Astrocyte (in vitro differentiated cells and primary cell): ENCODE data around the gene GTF2F1. TPM values are rescaled to one million over a fixed set of nuclear protein-coding genes. Genes with fewer than 3 reads are reported as not detected.
"Not testable (repeated sequence)": the region's sequence is repeated elsewhere in the genome, so short reads cannot be mapped to it uniquely, and the experiment has no call there.

Source experiments
- DNase-seq: peaks from one replicate; pipeline ENCODE4 v3.0.0-alpha.2; 2010; ENCODE audit warnings: low read depth
- FAIRE-seq: peaks from 2 replicates; lab custom pipeline; 2011; peaks lifted over from hg19 to GRCh38; lab: Jason Lieb, UNC
- H2AFZ ChIP-seq: 2 replicates; pipeline ENCODE4 v1.6.0; 2012; ENCODE audit warnings: low read depth, low read length, inconsistent platforms
- H3K27ac ChIP-seq: 2 replicates; pipeline ENCODE4 v1.5.1; 2011; ENCODE audit warnings: low read depth, low read length, inconsistent platforms
- H3K27me3 ChIP-seq: 2 replicates; pipeline ENCODE4 v1.6.0; 2011; ENCODE audit warnings: low read length, inconsistent platforms; ENCODE audit not compliant: insufficient read depth
- H3K36me3 ChIP-seq: 2 replicates; pipeline ENCODE4 v1.5.1; 2011; ENCODE audit warnings: low read length, inconsistent platforms; ENCODE audit not compliant: insufficient read depth
- H3K4me1 ChIP-seq: 2 replicates; pipeline ENCODE4 v1.5.1; 2011; ENCODE audit warnings: low read length, inconsistent platforms; ENCODE audit not compliant: insufficient read depth
- H3K4me2 ChIP-seq: 2 replicates; pipeline ENCODE4 v1.6.0; 2012; ENCODE audit warnings: low read length, inconsistent platforms
- H3K4me3 ChIP-seq: 2 replicates; pipeline ENCODE4 v1.5.1; 2011; ENCODE audit warnings: low read depth, mild to moderate bottlenecking, low read length, inconsistent platforms; ENCODE audit not compliant: insufficient read depth
- H3K79me2 ChIP-seq: 2 replicates; pipeline ENCODE4 v1.6.0; 2012; ENCODE audit warnings: mild to moderate bottlenecking, low read length, inconsistent platforms; ENCODE audit not compliant: insufficient read depth
- H3K9ac ChIP-seq: 2 replicates; pipeline ENCODE4 v1.6.0; 2012; ENCODE audit warnings: mild to moderate bottlenecking, low read length, inconsistent platforms
- H3K9me3 ChIP-seq: 2 replicates; pipeline ENCODE4 v1.5.1; 2012; ENCODE audit warnings: low read depth, mild to moderate bottlenecking, low read length, inconsistent platforms; ENCODE audit not compliant: insufficient read depth
- H4K20me1 ChIP-seq: 2 replicates; pipeline ENCODE4 v1.6.0; 2012; ENCODE audit warnings: low read length, inconsistent platforms; ENCODE audit not compliant: insufficient read depth
- H3K27ac Mint-ChIP-seq: one replicate; pipeline ENCODE4 v1.8.0; 2021; ENCODE audit warnings: mild to moderate bottlenecking, mixed read lengths; ENCODE audit not compliant: unreplicated experiment
- H3K27me3 Mint-ChIP-seq: one replicate; pipeline ENCODE4 v1.8.0; 2021; ENCODE audit warnings: low read depth, mixed read lengths; ENCODE audit not compliant: unreplicated experiment
- H3K36me3 Mint-ChIP-seq: one replicate; pipeline ENCODE4 v1.8.0; 2021; ENCODE audit warnings: low read depth, mixed read lengths; ENCODE audit not compliant: unreplicated experiment
- H3K4me1 Mint-ChIP-seq: one replicate; pipeline ENCODE4 v1.8.0; 2021; ENCODE audit warnings: low read depth, mixed read lengths; ENCODE audit not compliant: unreplicated experiment
- H3K4me3 Mint-ChIP-seq: one replicate; pipeline ENCODE4 v1.8.0; 2021; ENCODE audit warnings: mild to moderate bottlenecking, moderate library complexity, mixed read lengths; ENCODE audit not compliant: unreplicated experiment
- H3K9me3 Mint-ChIP-seq: one replicate; pipeline ENCODE4 v1.8.0; 2021; ENCODE audit warnings: mild to moderate bottlenecking, mixed read lengths; ENCODE audit not compliant: unreplicated experiment
- CTCF ChIP-seq: IDR thresholded peaks from 2 replicates; pipeline ENCODE4 v1.5.1; 2011; ENCODE audit warnings: low read depth, mild to moderate bottlenecking, inconsistent platforms, low read length, moderate library complexity; ENCODE audit not compliant: insufficient read depth
- EZH2 ChIP-seq: IDR thresholded peaks from 2 replicates; pipeline ENCODE4 v1.6.1; 2012; ENCODE audit warnings: mild to moderate bottlenecking, low read length, inconsistent platforms; ENCODE audit not compliant: insufficient read depth
- total RNA-seq: library from RNA; stranded (reverse); gene quantifications from 2 replicates; pipeline ENCODE4 v1.2.1, GENCODE V29; 2021

The GTF2F1 gene
- total RNA-seq, 1 donor from 2014 or later, result 92.3 TPM

GRCh38 chr19:6433165-6433564, 40.2 kb upstream of the GTF2F1 start:
- Histone ChIP-seq H3K79me2 (no peaks in the 10 kb centered on the region), H3K4me3 (no peak overlapping the region), H4K20me1 (no peaks in the 10 kb centered on the region), H3K4me1 (no peaks in the 10 kb centered on the region), H3K4me2 (no peak overlapping the region), H2AFZ (no peak overlapping the region), H3K9me3 (no peaks in the 10 kb centered on the region), H3K27me3 (no peaks in the 10 kb centered on the region), H3K9ac (no peak overlapping the region), H3K36me3 (no peaks in the 10 kb centered on the region), H3K27ac (no peak overlapping the region)
- no peak overlapping the region for H3K4me3 Mint-ChIP-seq
- TF ChIP-seq CTCF (no peak), EZH2 (no peak)
- peaks cover 2% of the 10 kb centered on the region for H3K9me3 Mint-ChIP-seq
- no peak for DNase-seq
- H3K27me3 Mint-ChIP-seq, result no peaks in the 10 kb centered on the region
- peaks cover 2% of the 10 kb centered on the region for H3K36me3 Mint-ChIP-seq
- H3K4me1 Mint-ChIP-seq, result no peaks in the 10 kb centered on the region
- no peak overlapping the region for H3K27ac Mint-ChIP-seq
- FAIRE-seq, result no peak

GRCh38 chr19:6431891-6432290, 38.9 kb upstream of the GTF2F1 start:
- no peak overlapping the region for H3K4me3 Mint-ChIP-seq
- no peaks in the 10 kb centered on the region for H3K27me3 Mint-ChIP-seq
- H3K36me3 Mint-ChIP-seq, result no peaks in the 10 kb centered on the region
- Histone ChIP-seq H3K36me3 (no peaks in the 10 kb centered on the region), H3K27ac (no peak overlapping the region), H3K9ac (no peak overlapping the region), H3K4me2 (no peak overlapping the region), H3K4me1 (no peaks in the 10 kb centered on the region), H3K4me3 (no peak overlapping the region), H4K20me1 (no peaks in the 10 kb centered on the region), H3K79me2 (no peaks in the 10 kb centered on the region), H3K9me3 (no peaks in the 10 kb centered on the region), H3K27me3 (no peaks in the 10 kb centered on the region), H2AFZ (no peak overlapping the region)
- H3K9me3 Mint-ChIP-seq, result peaks cover 2% of the 10 kb centered on the region
- DNase-seq, result no peak
- TF ChIP-seq CTCF (no peak), EZH2 (no peak)
- no peaks in the 10 kb centered on the region for H3K4me1 Mint-ChIP-seq
- no peak overlapping the region for H3K27ac Mint-ChIP-seq
- no peak for FAIRE-seq

- Histone ChIP-seq H3K4me1 (no peaks in the 10 kb centered on the region), H3K9me3 (peaks cover 4% of the 10 kb centered on the region), H3K36me3 (no peaks in the 10 kb centered on the region), H3K79me2 (no peaks in the 10 kb centered on the region), H3K9ac (no peak overlapping the region), H3K27ac (no peak overlapping the region), H3K4me2 (no peak overlapping the region), H4K20me1 (no peaks in the 10 kb centered on the region), H3K27me3 (no peaks in the 10 kb centered on the region), H3K4me3 (no peak overlapping the region), H2AFZ (no peak overlapping the region)
- no peaks in the 10 kb centered on the region for H3K27me3 Mint-ChIP-seq
- no peak for FAIRE-seq
- H3K4me3 Mint-ChIP-seq, result no peak overlapping the region
- peaks cover 5% of the 10 kb centered on the region for H3K9me3 Mint-ChIP-seq
- no peak overlapping the region for H3K27ac Mint-ChIP-seq
- no peaks in the 10 kb centered on the region for H3K4me1 Mint-ChIP-seq
- TF ChIP-seq EZH2 (no peak), CTCF (no peak)
- no peak for DNase-seq
- H3K36me3 Mint-ChIP-seq, result no peaks in the 10 kb centered on the region
Observed at GRCh38 chr19:6429419-6430221, 36.7 kb upstream of the GTF2F1 start.

- H3K79me2 ChIP-seq, H3K27ac Mint-ChIP-seq, FAIRE-seq: not testable (repeated sequence)
Observed at GRCh38 chr19:6428692-6429418, 35.9 kb upstream of the GTF2F1 start.

More at GRCh38 chr19:6428692-6429418, 35.9 kb upstream of the GTF2F1 start:
- not testable (repeated sequence) for H3K4me1 ChIP-seq, H3K27me3 Mint-ChIP-seq, DNase-seq, H3K4me2 ChIP-seq, H3K36me3 Mint-ChIP-seq, H3K9me3 Mint-ChIP-seq, H3K4me3 Mint-ChIP-seq, H3K4me1 Mint-ChIP-seq, H4K20me1 ChIP-seq, H3K9ac ChIP-seq, H3K36me3 ChIP-seq, H3K27ac ChIP-seq, H3K9me3 ChIP-seq, H2AFZ ChIP-seq, H3K4me3 ChIP-seq, H3K27me3 ChIP-seq
